Measurements from ENCODE around the gene TMEM119. TPM values are rescaled to one million over a fixed set of nuclear protein-coding genes. Genes with fewer than 3 reads are reported as not detected.
A peak's percentile ranks its signal among the peaks of the same experiment; 100 is the strongest.

The TMEM119 gene
- total and polyA plus RNA-seq, 9 of the 15 experiments (the other 6 are each of a cell fraction or from before 2014, with no cell fraction given), result 0.18 TPM; not detected in 8

- TF ChIP-seq ATF3 (IDR thresholded peaks at IDR 0.05), result peak; percentile 87
- TF ChIP-seq ATF3 (CRISPR knock-in tag; conservative IDR thresholded peaks at IDR 0.05), result no peak
- TF ChIP-seq ZKSCAN3 (CRISPR knock-in tag; IDR thresholded peaks at IDR 0.05), result no peak
- TF ChIP-seq PYGO2 (tag; IDR thresholded peaks at IDR 0.05), result no peak
- peak; percentile 91 for TF ChIP-seq BHLHE40 (IDR thresholded peaks at IDR 0.05; ENCODE audit: low read length)
- TF ChIP-seq PCBP1 (IDR thresholded peaks at IDR 0.05; ENCODE audit: low read depth, low read length, poor library complexity, severe bottlenecking), result no peak
- peak; percentile 91 for TF ChIP-seq KDM5B (IDR thresholded peaks at IDR 0.05; ENCODE audit: insufficient replicate concordance, low read depth, low read length)
- peak in 1 of 2 experiments; percentile 1; a peak in 1 of 4 replicates for TF ChIP-seq FOXA3 (CRISPR knock-in tag; conservative IDR thresholded peaks at IDR 0.05 in 1 of 2, IDR thresholded peaks at IDR 0.05 in 1 of 2)
- TF ChIP-seq ZNF3 (CRISPR knock-in tag; IDR thresholded peaks at IDR 0.05), result no peak
- no peak for TF ChIP-seq TOE1 (IDR thresholded peaks at IDR 0.05; ENCODE audit: borderline replicate concordance)
- no peak for TF ChIP-seq TOE1 (CRISPR knock-in tag; IDR thresholded peaks at IDR 0.05; ENCODE audit: borderline replicate concordance, low read depth)
- no peak for TF ChIP-seq ZC3H11A (IDR thresholded peaks at IDR 0.05; ENCODE audit: low read depth, low read length)
- peak; percentile 97 for TF ChIP-seq POLR2G (IDR thresholded peaks at IDR 0.05; ENCODE audit: low read depth, low read length)
- TF ChIP-seq ZBTB2 (IDR thresholded peaks at IDR 0.05), result no peak
- TF ChIP-seq E2F5 (CRISPR knock-in tag; IDR thresholded peaks at IDR 0.05), result peak; percentile 23; the same call in 1 of the 2 replicates
- TF ChIP-seq CTCF (IDR thresholded peaks at IDR 0.05 in 2 of 3, conservative IDR thresholded peaks at IDR 0.05 in 1 of 3; ENCODE audit: insufficient read depth in 2 of 3, low read depth in 1 of 3, low read length in 3 of 3), result 0 out of 6 replicates have a peak, but pooled peaks of 1 of the 3 experiments have one; percentile 5
- peak; percentile 75 for TF ChIP-seq POLR2B (IDR thresholded peaks at IDR 0.05; ENCODE audit: low read depth, partially characterized antibody)
- TF ChIP-seq SAP30 (IDR thresholded peaks at IDR 0.05; ENCODE audit: borderline replicate concordance, insufficient read depth, low read depth, low read length, poor library complexity, severe bottlenecking), result peak; percentile 55
- TF ChIP-seq HMGN3 (IDR thresholded peaks at IDR 0.05; ENCODE audit: borderline replicate concordance, extremely low read depth, insufficient read length, low read depth, low read length), result peak; percentile 75
- peak; percentile 46 for TF ChIP-seq TAF9B (IDR thresholded peaks at IDR 0.05; ENCODE audit: partially characterized antibody)
- TF ChIP-seq DIDO1 (tag; IDR thresholded peaks at IDR 0.05; ENCODE audit: low read depth), result 0 out of 2 replicates have a peak, but pooled peaks have one; percentile 14
- no peak for TF ChIP-seq HOXB6 (CRISPR knock-in tag; IDR thresholded peaks at IDR 0.05; ENCODE audit: borderline replicate concordance)
Measured at GRCh38 chr12:108562348-108563135, 35.3 kb downstream of the TMEM119 start, which contains the start of gene ISCU (continued).
